SK-N-SH (cell line): Measurements from ENCODE around the gene ST3GAL6. TPM values are rescaled to one million over a fixed set of nuclear protein-coding genes. Genes with fewer than 3 reads are reported as not detected.

Source experiments
- CTCF ChIA-PET: fragments of 300-600, 350-600 bp; formaldehyde crosslinking; extraction: SDS; loops from one replicate; lab custom pipeline; 2021; lab: Yijun Ruan, JAX
- POLR2A ChIA-PET: fragments of 350-600 bp; sonication (Branson Sonifier 250); formaldehyde crosslinking; extraction: SDS; loops from one replicate; lab custom pipeline; 2020; ENCODE audit warnings: antibody characterized with exemption, inconsistent platforms; lab: Yijun Ruan, JAX
- DNase-seq: peaks from one replicate; pipeline ENCODE4 v3.0.0; 2012
- H2AFZ ChIP-seq: fragments of 200-600 bp; sonication (generic); 2 replicates; pipeline ENCODE4 v1.8.1; 2016; ENCODE audit warnings: antibody characterized with exemption, mild to moderate bottlenecking, low read depth
- H3F3A ChIP-seq: fragments of 200-600 bp; sonication (generic); replicated peaks from 2 replicates; pipeline ENCODE3; 2016; ENCODE audit warnings: antibody characterized with exemption, mild to moderate bottlenecking; ENCODE audit not compliant: insufficient read depth
- H3K27ac ChIP-seq, 2 experiments: fragments of 200-500 bp in 1 of 2; fragments of 200-600 bp in 1 of 2; sonication (Bioruptor generic) in 1 of 2; sonication (generic), shearing (Covaris generic) in 1 of 2; 2 replicates each; pipeline versions ENCODE4 v1.5.1 to v1.6.1; 2014 to 2016; ENCODE audit warnings: low read depth in 2 of 2, inconsistent platforms in 1 of 2, low read length in 1 of 2, mild to moderate bottlenecking in 1 of 2, mixed read lengths in 1 of 2
- H3K27me3 ChIP-seq: fragments of 200-600 bp; sonication (generic), shearing (Covaris generic); 2 replicates; pipeline ENCODE4 v1.6.1; 2016; ENCODE audit warnings: mixed run types; ENCODE audit not compliant: insufficient read depth
- H3K36me3 ChIP-seq, 2 experiments: fragments of 200-500 bp in 1 of 2; fragments of 200-600 bp in 1 of 2; sonication (Bioruptor generic) in 1 of 2; sonication (generic) in 1 of 2; replicated peaks in 1 of 2; 2 replicates each; pipeline versions ENCODE3 to v1.5.1; 2014 to 2016; ENCODE audit warnings: low read length in 1 of 2, mild to moderate bottlenecking in 1 of 2; ENCODE audit not compliant: insufficient read depth in 2 of 2, control insufficient read depth in 1 of 2
- H3K4me1 ChIP-seq, 2 experiments: fragments of 200-500 bp in 1 of 2; fragments of 200-600 bp in 1 of 2; sonication (Bioruptor generic) in 1 of 2; sonication (generic), shearing (Covaris generic) in 1 of 2; 2 replicates each; pipeline versions ENCODE4 v1.5.1 to v1.6.1; 2014 to 2016; ENCODE audit warnings: low read depth in 1 of 2, low read length in 1 of 2, mixed run types in 1 of 2; ENCODE audit not compliant: insufficient read depth in 2 of 2, control insufficient read depth in 1 of 2
- H3K4me2 ChIP-seq: fragments of 200-600 bp; sonication (generic), shearing (Covaris generic); 2 replicates; pipeline ENCODE4 v1.6.1; 2017; ENCODE audit warnings: mixed run types
- H3K4me3 ChIP-seq, 2 experiments: fragments of 200-500 bp in 1 of 2; fragments of 200-600 bp in 1 of 2; sonication (Bioruptor generic) in 1 of 2; sonication (generic), shearing (Covaris generic) in 1 of 2; 2 replicates each; pipeline versions ENCODE4 v1.5.1 to v1.8.1; 2014 to 2016; ENCODE audit warnings: low read depth in 2 of 2, inconsistent platforms in 1 of 2, low read length in 1 of 2, mild to moderate bottlenecking in 1 of 2, mixed read lengths in 1 of 2, moderate library complexity in 1 of 2
- H3K79me2 ChIP-seq: fragments of 200-600 bp; sonication (generic); 2 replicates; pipeline ENCODE4 v1.8.1; 2017; ENCODE audit warnings: mild to moderate bottlenecking; ENCODE audit not compliant: insufficient read depth
- H3K9ac ChIP-seq: fragments of 200-600 bp; sonication (generic); 2 replicates; pipeline ENCODE4 v1.6.1; 2017; ENCODE audit warnings: mixed run types
- H3K9me2 ChIP-seq: fragments of 200-600 bp; sonication (generic); 2 replicates; pipeline ENCODE4 v1.6.1; 2017; ENCODE audit warnings: mixed run types
- H3K9me3 ChIP-seq: fragments of 200-600 bp; sonication (generic); 2 replicates; pipeline ENCODE4 v1.6.1; 2017; ENCODE audit warnings: mixed run types, mild to moderate bottlenecking, moderate library complexity
- H4K20me1 ChIP-seq: fragments of 200-600 bp; sonication (generic); 2 replicates; pipeline ENCODE4 v1.6.1; 2017; ENCODE audit warnings: mild to moderate bottlenecking, mixed run types; ENCODE audit not compliant: insufficient read depth
- ELF1 ChIP-seq: IDR thresholded peaks from 2 replicates; pipeline ENCODE4 v1.4.0; 2012
- EP300 ChIP-seq, 2 experiments: IDR thresholded peaks; 2 replicates each; pipeline versions ENCODE4 v1.4.0 to v1.6.1; 2012; ENCODE audit warnings: borderline replicate concordance in 1 of 2, low read depth in 1 of 2, low read length in 1 of 2
- FOSL2 ChIP-seq: IDR thresholded peaks from 2 replicates; pipeline ENCODE4 v1.4.0; 2012; ENCODE audit warnings: low read depth, mild to moderate bottlenecking, moderate library complexity, borderline replicate concordance
- GABPA ChIP-seq: IDR thresholded peaks from 2 replicates; pipeline ENCODE4 v1.4.0; 2012; ENCODE audit warnings: low read depth, mild to moderate bottlenecking
- GATA2 ChIP-seq: sonication (generic); formaldehyde crosslinking; IDR thresholded peaks from 2 replicates; pipeline ENCODE4 v1.5.0; 2020; ENCODE audit warnings: mild to moderate bottlenecking, missing genetic modification reagents
- MXI1 ChIP-seq: IDR thresholded peaks from 2 replicates; pipeline ENCODE4 v1.6.1; 2012; ENCODE audit warnings: mild to moderate bottlenecking, low read depth, low read length, improper control_type of control experiment
- NFIC ChIP-seq: IDR thresholded peaks from 2 replicates; pipeline ENCODE4 v1.4.0; 2012; ENCODE audit warnings: borderline replicate concordance
- POLR2AphosphoS5 ChIP-seq: IDR thresholded peaks from 2 replicates; pipeline ENCODE4 v1.6.1; 2012; ENCODE audit warnings: low read depth, low read length
- REST ChIP-seq: IDR thresholded peaks from 2 replicates; pipeline ENCODE4 v1.6.1; 2012; ENCODE audit warnings: mild to moderate bottlenecking, low read depth, low read length, moderate library complexity
- RFX5 ChIP-seq: IDR thresholded peaks from 2 replicates; pipeline ENCODE4 v1.6.1; 2012; ENCODE audit warnings: mild to moderate bottlenecking, improper control_type of control experiment, low read length
- RXRA ChIP-seq: IDR thresholded peaks from 2 replicates; pipeline ENCODE4 v1.4.0; 2012; ENCODE audit warnings: low read depth, mild to moderate bottlenecking, borderline replicate concordance
- SMC3 ChIP-seq: IDR thresholded peaks from 2 replicates; pipeline ENCODE4 v1.6.1; 2012; ENCODE audit warnings: low read depth, low read length, improper control_type of control experiment
- TEAD4 ChIP-seq: IDR thresholded peaks from 2 replicates; pipeline ENCODE4 v1.4.0; 2012; ENCODE audit warnings: mild to moderate bottlenecking, borderline replicate concordance; ENCODE audit not compliant: insufficient read depth
- WGBS: methylation state at CpG from one replicate; pipeline ENCODE4 v1.1.6; 2017; ENCODE audit warnings: low lambda C conversion rate; 5-methylcytosine and 5-hydroxymethylcytosine counted together
- polyA plus RNA-seq, 3 experiments: library from polyadenylated mRNA; depleted of rRNA; stranded (reverse); fragments of >200 nt; gene quantifications; 2 replicates each; pipeline ENCODE4 v1.2.3, GENCODE V29; 2012
- TF ChIP-seq, protein P1 (sequence below): IDR thresholded peaks from 2 replicates; pipeline ENCODE4; 2012

The ST3GAL6 gene
- polyA plus RNA-seq, 1 of the 3 experiments (the other 2 are of a cell fraction), result 16.3 TPM

- no peak overlapping the region for H3K27ac ChIP-seq
- no peaks in the 10 kb centered on the region for H4K20me1 ChIP-seq
- H3K9ac ChIP-seq, result no peak overlapping the region
- CTCF ChIA-PET, result interaction anchor here (0.7 kb wide), 1 partner anchor 9 kb away, joined by 3 read pairs; no protein-coding TSS in a partner anchor
- H3K4me3 ChIP-seq, result no peak overlapping the region
- no peaks in the 10 kb centered on the region for H3K36me3 ChIP-seq
- no peaks in the 10 kb centered on the region; a peak in 1 of 4 replicates for H3K4me1 ChIP-seq
- no peaks in the 10 kb centered on the region for H3K27me3 ChIP-seq
- no peak overlapping the region for H3K4me2 ChIP-seq
- no peaks in the 10 kb centered on the region for H3K9me2 ChIP-seq
- 15% methylated on average over 1 of the region's 1 CpG for WGBS
- POLR2A ChIA-PET, result no interaction called here
- H3K79me2 ChIP-seq, result no peaks in the 10 kb centered on the region
- no peak for DNase-seq
- no peak for TF ChIP-seq RFX5
- no peaks in the 10 kb centered on the region for H3F3A ChIP-seq
- no peaks in the 10 kb centered on the region for H3K9me3 ChIP-seq
- no peak overlapping the region for H2AFZ ChIP-seq
Observed at GRCh38 chr3:98718730-98719129, 44.4 kb upstream of the ST3GAL6 start.

- H3K4me1 ChIP-seq, result no peaks in the 10 kb centered on the region; a peak in 2 of 4 replicates
- no peaks in the 10 kb centered on the region for H3K79me2 ChIP-seq
- 61% methylated on average over 1 of the region's 1 CpG for WGBS
- no peak overlapping the region for H3K4me2 ChIP-seq
- H3K9me3 ChIP-seq, result no peaks in the 10 kb centered on the region
- H3F3A ChIP-seq, result peaks cover 5% of the 10 kb centered on the region
- H3K9me2 ChIP-seq, result no peaks in the 10 kb centered on the region
- no peaks in the 10 kb centered on the region for H3K36me3 ChIP-seq
- no peaks in the 10 kb centered on the region for H3K27me3 ChIP-seq
- no peak for DNase-seq
- POLR2A ChIA-PET, result interaction anchor here (0.9 kb wide), 1 partner anchor 10 kb away, joined by 4 read pairs; no protein-coding TSS in a partner anchor
- CTCF ChIA-PET, result interaction anchor here (0.6 to 1.5 kb wide), 3 partner anchors 9 to 120 kb away, joined by 3 to 6 read pairs (median 3); no protein-coding TSS in a partner anchor
- TF ChIP-seq FOSL2, result no peak
- TF ChIP-seq EP300 (IDR thresholded peaks at IDR 0.05; ENCODE audit: borderline replicate concordance in 1 of 2, low read depth in 1 of 2, low read length in 1 of 2), result no peak
- no peak for TF ChIP-seq RXRA
- no peak for TF ChIP-seq POLR2AphosphoS5
- TF ChIP-seq, protein P1, sequence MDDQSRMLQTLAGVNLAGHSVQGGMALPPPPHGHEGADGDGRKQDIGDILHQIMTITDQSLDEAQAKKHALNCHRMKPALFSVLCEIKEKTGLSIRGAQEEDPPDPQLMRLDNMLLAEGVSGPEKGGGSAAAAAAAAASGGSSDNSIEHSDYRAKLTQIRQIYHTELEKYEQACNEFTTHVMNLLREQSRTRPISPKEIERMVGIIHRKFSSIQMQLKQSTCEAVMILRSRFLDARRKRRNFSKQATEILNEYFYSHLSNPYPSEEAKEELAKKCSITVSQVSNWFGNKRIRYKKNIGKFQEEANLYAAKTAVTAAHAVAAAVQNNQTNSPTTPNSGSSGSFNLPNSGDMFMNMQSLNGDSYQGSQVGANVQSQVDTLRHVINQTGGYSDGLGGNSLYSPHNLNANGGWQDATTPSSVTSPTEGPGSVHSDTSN, result no peak
- TF ChIP-seq TEAD4, result no peak
- no peak for TF ChIP-seq MXI1
- TF ChIP-seq NFIC, result no peak
- TF ChIP-seq REST, result no peak
- no peak for TF ChIP-seq GATA2 (CRISPR knock-in tag)
- TF ChIP-seq SMC3, result no peak
- no peak for TF ChIP-seq GABPA
- no peak for TF ChIP-seq ELF1
- no peak overlapping the region for H3K27ac ChIP-seq
- no peak overlapping the region for H3K9ac ChIP-seq
- H2AFZ ChIP-seq, result no peak overlapping the region
- no peak overlapping the region for H3K4me3 ChIP-seq
- no peaks in the 10 kb centered on the region for H4K20me1 ChIP-seq
Observed at GRCh38 chr3:98721776-98722175, 41.4 kb upstream of the ST3GAL6 start.
